HepG2 (cell line): Measurements from ENCODE around the gene OR10A3. TPM values are rescaled to one million over a fixed set of nuclear protein-coding genes. Genes with fewer than 3 reads are reported as not detected.

Experiments
- ATAC-seq: fragments of 200-7000 bp; cut with Tn5 transposase; 3 replicates; pipeline ENCODE4 v1.9.1; 2020; ENCODE audit warnings: mild to moderate bottlenecking, moderate library complexity
- BruUV-seq: library from RNA; stranded (reverse); fragments of 400-500 nt; replicated peaks from 2 replicates; lab custom pipeline; 2021; lab: Mats Ljungman, UMichigan
- CTCF ChIA-PET: fragments of 300-600 bp; formaldehyde crosslinking; extraction: SDS; loops from one replicate; lab custom pipeline; 2021; ENCODE audit warnings: low total read pairs, inconsistent platforms, low intra/inter-chr PET ratio; lab: Yijun Ruan, JAX
- POLR2A ChIA-PET: fragments of 350-600 bp; sonication (Branson Sonifier 250); formaldehyde crosslinking; loops from one replicate; lab custom pipeline; 2020; ENCODE audit warnings: antibody characterized with exemption, inconsistent platforms; lab: Yijun Ruan, JAX
- DNase-seq: peaks from one replicate; pipeline ENCODE4 v3.0.0-alpha.2; 2015; ENCODE audit warnings: low spot score
- FAIRE-seq: peaks from 3 replicates; lab custom pipeline; 2011; peaks lifted over from hg19 to GRCh38; lab: Jason Lieb, UNC
- H2AFZ ChIP-seq: one replicate; pipeline ENCODE4 v1.6.1; 2011; ENCODE audit warnings: low read length, inconsistent platforms
- H3K27ac ChIP-seq: fragments of 300-600 bp; 3 replicates; pipeline ENCODE4 v1.8.0; 2011; ENCODE audit warnings: mixed run types, mild to moderate bottlenecking, mixed read lengths, low read length, inconsistent platforms; ENCODE audit not compliant: insufficient read depth; ENCODE audit errors: extremely low read length
- H3K27me3 ChIP-seq, 2 experiments: fragments of 200-600 bp in 1 of 2; 2 replicates in 1 of 2; 3 replicates in 1 of 2; pipeline versions ENCODE4 v1.6.0 to v1.8.0; 2011; ENCODE audit warnings: low read length in 2 of 2, mild to moderate bottlenecking in 2 of 2, moderate library complexity in 2 of 2, inconsistent platforms in 1 of 2; ENCODE audit not compliant: insufficient read depth in 2 of 2, control insufficient read depth in 1 of 2
- H3K36me3 ChIP-seq, 2 experiments: fragments of 200-600 bp in 1 of 2; replicated peaks in 1 of 2; 2 replicates in 1 of 2; 3 replicates in 1 of 2; pipeline versions ENCODE4 v1.5.1 to v1.8.0; 2011; ENCODE audit warnings: low read length in 2 of 2, inconsistent platforms in 1 of 2; ENCODE audit not compliant: insufficient read depth in 2 of 2, control insufficient read depth in 1 of 2
- H3K4me1 ChIP-seq: 2 replicates; pipeline ENCODE4 v1.5.1; 2012; ENCODE audit warnings: low read length, inconsistent platforms; ENCODE audit not compliant: insufficient read depth
- H3K4me2 ChIP-seq: 2 replicates; pipeline ENCODE4 v1.6.0; 2011; ENCODE audit warnings: low read depth, low read length, inconsistent platforms
- H3K4me3 ChIP-seq, 3 experiments: fragments of 200-600 bp in 1 of 3; sonication (generic), shearing (Covaris generic) in 1 of 3; replicated peaks in 1 of 3; 2 replicates each; pipeline ENCODE4 v1.5.1; 2011 to 2016; ENCODE audit warnings: low read length in 3 of 3, inconsistent platforms in 2 of 3, low read depth in 2 of 3, mild to moderate bottlenecking in 2 of 3, control low read depth in 1 of 3, mixed read lengths in 1 of 3; ENCODE audit not compliant: insufficient read depth in 1 of 3
- H3K79me2 ChIP-seq: one replicate; pipeline ENCODE4 v1.6.1; 2011; ENCODE audit warnings: low read length, inconsistent platforms; ENCODE audit not compliant: insufficient read depth
- H3K9ac ChIP-seq: 2 replicates; pipeline ENCODE4 v1.6.0; 2011; ENCODE audit warnings: mild to moderate bottlenecking, low read depth, low read length, inconsistent platforms; ENCODE audit not compliant: insufficient read depth
- H3K9me3 ChIP-seq: 2 replicates; pipeline ENCODE4 v1.5.1; 2012; ENCODE audit warnings: mild to moderate bottlenecking, low read length
- H4K20me1 ChIP-seq: 2 replicates; pipeline ENCODE4 v1.6.0; 2011; ENCODE audit warnings: inconsistent platforms, mild to moderate bottlenecking, low read length, moderate library complexity; ENCODE audit not compliant: insufficient read depth
- ELF3 ChIP-seq: IDR thresholded peaks from 2 replicates; pipeline ENCODE4 v1.6.1; 2016; ENCODE audit warnings: missing genetic modification reagents, missing compliant biosample characterization
- RELA ChIP-seq: sonication (generic); formaldehyde crosslinking; IDR thresholded peaks from 2 replicates; pipeline ENCODE4 v1.4.0; 2020; ENCODE audit warnings: missing genetic modification reagents
- STAG1 ChIP-seq: sonication (generic); formaldehyde crosslinking; IDR thresholded peaks from 2 replicates; pipeline ENCODE4 v1.4.0; 2020; ENCODE audit warnings: missing genetic modification reagents
- ZBTB7B ChIP-seq: sonication (generic); formaldehyde crosslinking; IDR thresholded peaks from 2 replicates; pipeline ENCODE4 v1.4.0; 2020; ENCODE audit warnings: missing genetic modification reagents
- ZNF296 ChIP-seq: sonication (generic); formaldehyde crosslinking; conservative IDR thresholded peaks from 2 replicates; pipeline ENCODE4 v1.5.0; 2020; ENCODE audit warnings: mild to moderate bottlenecking, missing genetic modification reagents
- ZNF607 ChIP-seq: sonication (generic); formaldehyde crosslinking; IDR thresholded peaks from 2 replicates; pipeline ENCODE4 v1.5.1; 2020; ENCODE audit warnings: missing genetic modification reagents, mild to moderate bottlenecking, borderline replicate concordance
- ZNF713 ChIP-seq: sonication (generic); formaldehyde crosslinking; IDR thresholded peaks from 2 replicates; pipeline ENCODE4 v1.4.0; 2020; ENCODE audit warnings: mild to moderate bottlenecking, missing genetic modification reagents
- WGBS: methylation state at CpG from one replicate; pipeline ENCODE4 v1.1.6; 2017; ENCODE audit warnings: low lambda C conversion rate; 5-methylcytosine and 5-hydroxymethylcytosine counted together
- in situ Hi-C: cut with HindIII; loops from 2 replicates; pipeline ENCODE4 v1.10.0; 2017; ENCODE audit warnings: low pct_unique_long_range_greater_than_20kb; ENCODE audit not compliant: extremely low pct_ligation_motif_present
- intact Hi-C: fragments of 100-400 bp; cut with micrococcal nuclease; formaldehyde crosslinking; loops from one replicate; pipeline ENCODE4 v1.10.0; 2022; ENCODE audit not compliant: unreplicated experiment
- polyA plus RNA-seq, 8 experiments: library from polyadenylated mRNA; depleted of rRNA in 3 of 8; stranded (reverse) in 7 of 8; unstranded in 1 of 8; fragments of >200 nt; fragmentation: Illumina TruSeq in 4 of 8; extraction: Trizol in 4 of 8; gene quantifications; 2 replicates each; pipeline versions ENCODE4 v1.2.1 to v1.2.3, GENCODE V29; 2011 to 2016; ENCODE audit warnings: low read depth in 4 of 8, missing spikeins in 1 of 8, mixed read lengths in 1 of 8; ENCODE audit not compliant: insufficient read depth in 1 of 8
- total RNA-seq, 5 experiments: library from RNA; depleted of rRNA; stranded (reverse); fragments of >200 nt; fragmentation: Illumina TruSeq; extraction: Trizol; gene quantifications; 2 replicates each; pipeline ENCODE4 v1.2.3, GENCODE V29; 2016; ENCODE audit warnings: low read depth in 1 of 5
- TF ChIP-seq, protein P1 (sequence below): sonication (generic); formaldehyde crosslinking; IDR thresholded peaks from 2 replicates; pipeline ENCODE4 v1.5.0; 2020; ENCODE audit warnings: mild to moderate bottlenecking, missing genetic modification reagents, borderline replicate concordance
- TF ChIP-seq, protein P2 (sequence below): sonication (generic); formaldehyde crosslinking; conservative IDR thresholded peaks from 2 replicates; pipeline ENCODE4 v1.8.1; 2023; ENCODE audit warnings: missing genetic modification reagents
- TF ChIP-seq, protein P3 (sequence below): sonication (generic); formaldehyde crosslinking; IDR thresholded peaks from 2 replicates; pipeline ENCODE4 v1.4.0; 2020; ENCODE audit warnings: missing genetic modification reagents
- TF ChIP-seq, protein P4 (sequence below): sonication (generic); IDR thresholded peaks from 2 replicates; pipeline ENCODE4 v1.6.1; 2016; ENCODE audit warnings: low read depth, borderline replicate concordance
- TF ChIP-seq, protein P5 (sequence below): sonication (generic); formaldehyde crosslinking; IDR thresholded peaks from 2 replicates; pipeline ENCODE4 v1.8.0; 2022; ENCODE audit warnings: missing genetic modification reagents, mild to moderate bottlenecking, borderline replicate concordance

Gene OR10A3
- total and polyA plus RNA-seq, 2 of the 13 experiments (the other 11 are each of a cell fraction or from before 2014, with no cell fraction given) = not detected

DNA sequence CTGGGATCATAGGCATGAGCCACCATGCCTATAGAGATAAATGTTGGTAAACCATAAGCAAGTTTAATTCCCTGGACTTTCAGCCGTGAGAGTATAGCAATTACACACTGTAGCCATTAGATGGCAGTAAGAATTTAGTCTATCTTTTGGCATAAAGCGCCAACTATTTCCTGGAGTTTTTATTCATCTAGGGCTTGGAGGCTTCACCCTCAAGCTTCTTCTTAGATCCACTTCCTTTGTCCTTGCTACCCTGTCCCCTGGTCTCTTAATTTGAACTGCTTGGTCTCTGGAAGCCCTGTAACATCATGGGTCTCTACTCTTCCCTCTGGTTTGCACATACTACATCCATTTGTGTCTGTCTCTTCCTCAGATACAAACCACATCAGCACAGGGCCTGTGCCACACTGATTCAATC, 48.7 kb downstream of the OR10A3 start:
- ATAC-seq = peak; percentile 78
- DNase-seq = peak; percentile 36
- in situ Hi-C loops = loop anchor here (5.0 kb wide), 1 partner anchor 94 kb away; the partner anchor contains the start of gene EIF3F
- WGBS = 8% methylated on average over 2 of the region's 2 CpGs
- H3K4me3 ChIP-seq = no peak overlapping the region
- ChIA-PET POLR2A (interaction anchor here (1.5 kb wide), 1 partner anchor 94 kb away, joined by 6 read pairs; the partner anchor contains the start of gene EIF3F), CTCF (interaction anchor here (2.9 kb wide), 1 partner anchor 94 kb away, joined by 31 read pairs; the partner anchor contains the start of gene EIF3F)
- peaks cover 9% of the 10 kb centered on the region; the same call in 1 of the 2 replicates for H3K4me1 ChIP-seq
- peak overlapping the region; percentile 31; the same call in 1 of the 2 replicates for H3K4me2 ChIP-seq
- H3K27me3 ChIP-seq = peaks cover 0 to 4% of the 10 kb centered on the region in 2 experiments; a peak in 1 of 5 replicates
- intact Hi-C loops = loop anchor here (1.0 to 10.0 kb wide), 2 partner anchors 94 to 202 kb away; partner anchors contain the start of gene EIF3F
- no peak overlapping the region for H3K9ac ChIP-seq
- H3K9me3 ChIP-seq = no peaks in the 10 kb centered on the region
- H3K27ac ChIP-seq = no peak overlapping the region
- FAIRE-seq = peak; percentile 78
- H3K79me2 ChIP-seq = no peaks in the 10 kb centered on the region
- H4K20me1 ChIP-seq = no peaks in the 10 kb centered on the region
- BruUV-seq = no TSS peak
- H2AFZ ChIP-seq = peak overlapping the region; percentile 35
- H3K36me3 ChIP-seq = no peaks in the 10 kb centered on the region
- TF ChIP-seq, protein P1, sequence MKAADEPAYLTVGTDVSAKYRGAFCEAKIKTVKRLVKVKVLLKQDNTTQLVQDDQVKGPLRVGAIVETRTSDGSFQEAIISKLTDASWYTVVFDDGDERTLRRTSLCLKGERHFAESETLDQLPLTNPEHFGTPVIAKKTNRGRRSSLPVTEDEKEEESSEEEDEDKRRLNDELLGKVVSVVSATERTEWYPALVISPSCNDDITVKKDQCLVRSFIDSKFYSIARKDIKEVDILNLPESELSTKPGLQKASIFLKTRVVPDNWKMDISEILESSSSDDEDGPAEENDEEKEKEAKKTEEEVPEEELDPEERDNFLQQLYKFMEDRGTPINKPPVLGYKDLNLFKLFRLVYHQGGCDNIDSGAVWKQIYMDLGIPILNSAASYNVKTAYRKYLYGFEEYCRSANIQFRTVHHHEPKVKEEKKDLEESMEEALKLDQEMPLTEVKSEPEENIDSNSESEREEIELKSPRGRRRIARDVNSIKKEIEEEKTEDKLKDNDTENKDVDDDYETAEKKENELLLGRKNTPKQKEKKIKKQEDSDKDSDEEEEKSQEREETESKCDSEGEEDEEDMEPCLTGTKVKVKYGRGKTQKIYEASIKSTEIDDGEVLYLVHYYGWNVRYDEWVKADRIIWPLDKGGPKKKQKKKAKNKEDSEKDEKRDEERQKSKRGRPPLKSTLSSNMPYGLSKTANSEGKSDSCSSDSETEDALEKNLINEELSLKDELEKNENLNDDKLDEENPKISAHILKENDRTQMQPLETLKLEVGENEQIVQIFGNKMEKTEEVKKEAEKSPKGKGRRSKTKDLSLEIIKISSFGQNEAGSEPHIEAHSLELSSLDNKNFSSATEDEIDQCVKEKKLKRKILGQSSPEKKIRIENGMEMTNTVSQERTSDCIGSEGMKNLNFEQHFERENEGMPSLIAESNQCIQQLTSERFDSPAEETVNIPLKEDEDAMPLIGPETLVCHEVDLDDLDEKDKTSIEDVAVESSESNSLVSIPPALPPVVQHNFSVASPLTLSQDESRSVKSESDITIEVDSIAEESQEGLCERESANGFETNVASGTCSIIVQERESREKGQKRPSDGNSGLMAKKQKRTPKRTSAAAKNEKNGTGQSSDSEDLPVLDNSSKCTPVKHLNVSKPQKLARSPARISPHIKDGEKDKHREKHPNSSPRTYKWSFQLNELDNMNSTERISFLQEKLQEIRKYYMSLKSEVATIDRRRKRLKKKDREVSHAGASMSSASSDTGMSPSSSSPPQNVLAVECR = no peak
- TF ChIP-seq, protein P2, sequence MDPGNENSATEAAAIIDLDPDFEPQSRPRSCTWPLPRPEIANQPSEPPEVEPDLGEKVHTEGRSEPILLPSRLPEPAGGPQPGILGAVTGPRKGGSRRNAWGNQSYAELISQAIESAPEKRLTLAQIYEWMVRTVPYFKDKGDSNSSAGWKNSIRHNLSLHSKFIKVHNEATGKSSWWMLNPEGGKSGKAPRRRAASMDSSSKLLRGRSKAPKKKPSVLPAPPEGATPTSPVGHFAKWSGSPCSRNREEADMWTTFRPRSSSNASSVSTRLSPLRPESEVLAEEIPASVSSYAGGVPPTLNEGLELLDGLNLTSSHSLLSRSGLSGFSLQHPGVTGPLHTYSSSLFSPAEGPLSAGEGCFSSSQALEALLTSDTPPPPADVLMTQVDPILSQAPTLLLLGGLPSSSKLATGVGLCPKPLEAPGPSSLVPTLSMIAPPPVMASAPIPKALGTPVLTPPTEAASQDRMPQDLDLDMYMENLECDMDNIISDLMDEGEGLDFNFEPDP (CRISPR knock-in tag) = no peak
- TF ChIP-seq ZNF713 (no peak), ZNF607 (no peak), STAG1 (CRISPR knock-in tag) (peak; percentile 64), ELF3 (0 out of 2 replicates have a peak, but pooled peaks have one; percentile 45), RELA (no peak), ZBTB7B (no peak), ZNF296 (CRISPR knock-in tag) (no peak)
- TF ChIP-seq, protein P3, sequence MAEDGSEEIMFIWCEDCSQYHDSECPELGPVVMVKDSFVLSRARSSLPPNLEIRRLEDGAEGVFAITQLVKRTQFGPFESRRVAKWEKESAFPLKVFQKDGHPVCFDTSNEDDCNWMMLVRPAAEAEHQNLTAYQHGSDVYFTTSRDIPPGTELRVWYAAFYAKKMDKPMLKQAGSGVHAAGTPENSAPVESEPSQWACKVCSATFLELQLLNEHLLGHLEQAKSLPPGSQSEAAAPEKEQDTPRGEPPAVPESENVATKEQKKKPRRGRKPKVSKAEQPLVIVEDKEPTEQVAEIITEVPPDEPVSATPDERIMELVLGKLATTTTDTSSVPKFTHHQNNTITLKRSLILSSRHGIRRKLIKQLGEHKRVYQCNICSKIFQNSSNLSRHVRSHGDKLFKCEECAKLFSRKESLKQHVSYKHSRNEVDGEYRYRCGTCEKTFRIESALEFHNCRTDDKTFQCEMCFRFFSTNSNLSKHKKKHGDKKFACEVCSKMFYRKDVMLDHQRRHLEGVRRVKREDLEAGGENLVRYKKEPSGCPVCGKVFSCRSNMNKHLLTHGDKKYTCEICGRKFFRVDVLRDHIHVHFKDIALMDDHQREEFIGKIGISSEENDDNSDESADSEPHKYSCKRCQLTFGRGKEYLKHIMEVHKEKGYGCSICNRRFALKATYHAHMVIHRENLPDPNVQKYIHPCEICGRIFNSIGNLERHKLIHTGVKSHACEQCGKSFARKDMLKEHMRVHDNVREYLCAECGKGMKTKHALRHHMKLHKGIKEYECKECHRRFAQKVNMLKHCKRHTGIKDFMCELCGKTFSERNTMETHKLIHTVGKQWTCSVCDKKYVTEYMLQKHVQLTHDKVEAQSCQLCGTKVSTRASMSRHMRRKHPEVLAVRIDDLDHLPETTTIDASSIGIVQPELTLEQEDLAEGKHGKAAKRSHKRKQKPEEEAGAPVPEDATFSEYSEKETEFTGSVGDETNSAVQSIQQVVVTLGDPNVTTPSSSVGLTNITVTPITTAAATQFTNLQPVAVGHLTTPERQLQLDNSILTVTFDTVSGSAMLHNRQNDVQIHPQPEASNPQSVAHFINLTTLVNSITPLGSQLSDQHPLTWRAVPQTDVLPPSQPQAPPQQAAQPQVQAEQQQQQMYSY = no peak
- TF ChIP-seq, protein P4, sequence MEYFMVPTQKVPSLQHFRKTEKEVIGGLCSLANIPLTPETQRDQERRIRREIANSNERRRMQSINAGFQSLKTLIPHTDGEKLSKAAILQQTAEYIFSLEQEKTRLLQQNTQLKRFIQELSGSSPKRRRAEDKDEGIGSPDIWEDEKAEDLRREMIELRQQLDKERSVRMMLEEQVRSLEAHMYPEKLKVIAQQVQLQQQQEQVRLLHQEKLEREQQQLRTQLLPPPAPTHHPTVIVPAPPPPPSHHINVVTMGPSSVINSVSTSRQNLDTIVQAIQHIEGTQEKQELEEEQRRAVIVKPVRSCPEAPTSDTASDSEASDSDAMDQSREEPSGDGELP = no peak
- TF ChIP-seq, protein P5, sequence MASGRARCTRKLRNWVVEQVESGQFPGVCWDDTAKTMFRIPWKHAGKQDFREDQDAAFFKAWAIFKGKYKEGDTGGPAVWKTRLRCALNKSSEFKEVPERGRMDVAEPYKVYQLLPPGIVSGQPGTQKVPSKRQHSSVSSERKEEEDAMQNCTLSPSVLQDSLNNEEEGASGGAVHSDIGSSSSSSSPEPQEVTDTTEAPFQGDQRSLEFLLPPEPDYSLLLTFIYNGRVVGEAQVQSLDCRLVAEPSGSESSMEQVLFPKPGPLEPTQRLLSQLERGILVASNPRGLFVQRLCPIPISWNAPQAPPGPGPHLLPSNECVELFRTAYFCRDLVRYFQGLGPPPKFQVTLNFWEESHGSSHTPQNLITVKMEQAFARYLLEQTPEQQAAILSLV (CRISPR knock-in tag) = no peak
